ENCODE measurements around the gene MTNR1B.

DNA sequence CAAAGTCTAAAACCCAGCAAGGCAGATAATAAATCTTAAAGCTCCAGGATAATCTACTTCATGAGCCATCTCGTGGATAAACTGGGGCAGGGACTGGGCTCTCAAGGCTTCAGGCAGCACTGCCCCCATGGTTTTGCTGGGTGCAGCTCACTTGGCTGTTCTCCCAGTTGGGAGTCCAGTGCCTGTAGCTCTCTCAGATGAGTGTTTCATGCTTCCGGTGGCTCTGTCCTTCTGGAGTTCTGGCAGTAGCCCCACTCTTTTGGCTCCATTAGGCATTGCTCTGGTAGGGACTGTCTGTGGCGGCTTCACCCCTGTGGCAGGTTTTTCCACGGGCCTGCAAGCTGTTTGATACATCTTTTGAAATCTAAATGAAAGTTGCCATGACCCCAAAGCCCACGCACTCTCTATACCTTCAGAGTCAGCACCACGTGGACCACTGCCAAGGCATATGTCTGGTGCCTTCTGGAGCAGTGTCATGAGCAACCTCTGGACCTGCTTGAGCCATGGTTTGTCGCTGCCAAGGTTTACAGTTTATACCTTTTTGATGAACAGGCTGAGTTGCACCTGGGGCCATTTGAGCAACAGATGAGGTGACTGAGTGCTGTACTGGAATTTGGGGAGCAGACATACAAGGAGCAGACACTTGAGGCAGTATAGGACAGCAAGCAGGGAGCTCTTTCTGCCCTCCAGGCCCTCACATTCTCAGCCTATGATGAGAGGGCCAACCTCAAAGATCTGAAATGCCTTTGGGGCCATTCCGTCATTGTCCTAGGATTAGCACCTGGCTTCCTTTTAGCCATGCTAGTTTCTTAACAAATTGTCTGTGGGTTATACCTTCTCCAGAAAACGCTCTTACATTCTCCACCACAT lies 48.6 kb downstream of the MTNR1B start:
- TF ChIP-seq CTCF (IDR thresholded peaks at IDR 0.05): no peak
- no peak for TF ChIP-seq POLR2A (IDR thresholded peaks at IDR 0.05)
